GM23338 (cell line): ENCODE results near the gene PNPLA7. TPM values are rescaled to one million over a fixed set of nuclear protein-coding genes. Genes with fewer than 3 reads are reported as not detected.

Experiments used
- ATAC-seq: fragments of 200-7000 bp; cut with Tn5 transposase; 3 replicates; pipeline ENCODE4 v1.9.1; 2020
- DNase-seq: peaks from one replicate; pipeline ENCODE4 v3.0.0-alpha.2; 2015; ENCODE audit warnings: low spot score
- H2AFZ ChIP-seq: fragments of 200-600 bp; sonication (generic); 2 replicates; pipeline ENCODE4 v1.8.0; 2016; ENCODE audit warnings: antibody characterized with exemption, mild to moderate bottlenecking, moderate library complexity
- H3F3A ChIP-seq: fragments of 200-600 bp; sonication (generic); replicated peaks from 2 replicates; pipeline ENCODE4 v1.8.0; 2017; ENCODE audit warnings: antibody characterized with exemption, mixed run types, low read depth
- H3K27ac ChIP-seq: fragments of 200-600 bp; sonication (generic); 2 replicates; pipeline ENCODE4 v1.6.1; 2016; ENCODE audit warnings: low read depth
- H3K27me3 ChIP-seq: fragments of 200-600 bp; sonication (generic); 2 replicates; pipeline ENCODE4 v1.8.0; 2016; ENCODE audit warnings: mild to moderate bottlenecking, mixed run types, moderate library complexity; ENCODE audit not compliant: insufficient read depth
- H3K36me3 ChIP-seq: fragments of 200-600 bp; sonication (generic); 2 replicates; pipeline ENCODE4 v1.8.0; 2016; ENCODE audit warnings: mild to moderate bottlenecking; ENCODE audit not compliant: insufficient read depth
- H3K4me1 ChIP-seq: fragments of 200-600 bp; sonication (generic); 2 replicates; pipeline ENCODE4 v1.8.0; 2016; ENCODE audit warnings: mild to moderate bottlenecking, moderate library complexity; ENCODE audit not compliant: insufficient read depth
- H3K4me2 ChIP-seq: fragments of 200-600 bp; sonication (generic); 2 replicates; pipeline ENCODE4 v1.7.1; 2017; ENCODE audit warnings: mixed run types
- H3K4me3 ChIP-seq: fragments of 200-600 bp; sonication (generic); 2 replicates; pipeline ENCODE4 v1.6.1; 2016; ENCODE audit warnings: mixed run types
- H3K79me2 ChIP-seq: fragments of 200-600 bp; sonication (generic); replicated peaks from 2 replicates; pipeline ENCODE4 v1.8.0; 2017; ENCODE audit warnings: mild to moderate bottlenecking; ENCODE audit not compliant: insufficient read depth
- H3K9me2 ChIP-seq: fragments of 200-600 bp; sonication (generic); 2 replicates; pipeline ENCODE4 v1.8.0; 2017; ENCODE audit not compliant: insufficient read depth
- H4K20me1 ChIP-seq: fragments of 200-600 bp; sonication (generic); replicated peaks from 2 replicates; pipeline ENCODE4 v1.8.0; 2017; ENCODE audit warnings: mild to moderate bottlenecking; ENCODE audit not compliant: insufficient read depth
- H3K27ac Mint-ChIP-seq: 2 replicates; pipeline ENCODE4 v1.8.0; 2020; ENCODE audit warnings: inconsistent platforms, mild to moderate bottlenecking, moderate library complexity, mixed read lengths
- H3K27me3 Mint-ChIP-seq: 3 replicates; pipeline ENCODE4 v1.8.0; 2022; ENCODE audit warnings: low read depth, mild to moderate bottlenecking, moderate library complexity, mixed read lengths, inconsistent platforms; ENCODE audit not compliant: insufficient read depth, poor library complexity
- H3K36me3 Mint-ChIP-seq: 3 replicates; pipeline ENCODE4 v1.8.0; 2021; ENCODE audit warnings: low read depth, mild to moderate bottlenecking, inconsistent platforms, moderate library complexity, mixed read lengths
- H3K4me1 Mint-ChIP-seq: 3 replicates; pipeline ENCODE4 v1.8.0; 2020; ENCODE audit warnings: mild to moderate bottlenecking, inconsistent platforms, mixed read lengths
- H3K4me3 Mint-ChIP-seq: 3 replicates; pipeline ENCODE4 v1.8.0; 2021; ENCODE audit warnings: moderate library complexity, mild to moderate bottlenecking, inconsistent platforms, mixed read lengths
- H3K9me3 Mint-ChIP-seq: 3 replicates; pipeline ENCODE4 v1.8.0; 2020; ENCODE audit warnings: moderate library complexity, mild to moderate bottlenecking, inconsistent platforms, mixed read lengths
- CREB1 ChIP-seq: fragments of 250-450 bp; sonication (Bioruptor Pico); IDR thresholded peaks from 2 replicates; pipeline ENCODE4 v1.5.0; 2020; ENCODE audit warnings: low read depth, mild to moderate bottlenecking, moderate library complexity
- ETS1 ChIP-seq: IDR thresholded peaks from 2 replicates; pipeline ENCODE4 v1.6.1; 2016; ENCODE audit warnings: antibody characterized with exemption
- EZH2 ChIP-seq: fragments of 200-600 bp; sonication (generic); IDR thresholded peaks from one replicate; pipeline ENCODE4 v1.8.0; 2017; ENCODE audit warnings: antibody characterized with exemption, mild to moderate bottlenecking, low read depth; ENCODE audit not compliant: unreplicated experiment
- JUNB ChIP-seq: IDR thresholded peaks from one replicate; pipeline ENCODE4 v1.6.1; 2016; ENCODE audit warnings: antibody characterized with exemption; ENCODE audit not compliant: unreplicated experiment
- NANOG ChIP-seq: IDR thresholded peaks from 2 replicates; pipeline ENCODE4 v1.6.1; 2016; ENCODE audit warnings: antibody characterized with exemption, borderline replicate concordance
- POLR2AphosphoS5 ChIP-seq: IDR thresholded peaks from 2 replicates; pipeline ENCODE4 v1.6.1; 2016; ENCODE audit warnings: antibody characterized with exemption, low read depth
- REST ChIP-seq: IDR thresholded peaks from one replicate; pipeline ENCODE4 v1.6.1; 2018; ENCODE audit warnings: antibody characterized with exemption; ENCODE audit not compliant: unreplicated experiment
- STAT1 ChIP-seq: IDR thresholded peaks from one replicate; pipeline ENCODE4 v1.6.1; 2016; ENCODE audit warnings: antibody characterized with exemption; ENCODE audit not compliant: unreplicated experiment
- ZNF331 ChIP-seq: fragments of 250-450 bp; sonication (Bioruptor Pico); IDR thresholded peaks from 2 replicates; pipeline ENCODE4 v1.5.0; 2020; ENCODE audit warnings: low read depth, mild to moderate bottlenecking, moderate library complexity
- ZNF462 ChIP-seq: fragments of 250-450 bp; sonication (Bioruptor Pico); IDR thresholded peaks from 2 replicates; pipeline ENCODE4 v1.5.0; 2020; ENCODE audit warnings: mild to moderate bottlenecking, moderate library complexity
- polyA plus RNA-seq: library from polyadenylated mRNA; unstranded; fragments of >200 nt; fragmentation: Nextera tagmentation; extraction: Ambion mirVana; gene quantifications from 2 replicates; pipeline ENCODE4 v1.2.1, GENCODE V29; 2016
- total RNA-seq: library from RNA; depleted of rRNA; stranded (reverse); fragments of >200 nt; shearing (Covaris generic); gene quantifications from 2 replicates; pipeline ENCODE4 v1.2.3, GENCODE V29; 2014

The PNPLA7 gene
- total and polyA plus RNA-seq, 2 experiments from 2014 or later: 0.45 to 0.80 TPM

GRCh38 chr9:137583347-137583746 lies 33.1 kb upstream of the PNPLA7 start:
- no peak for TF ChIP-seq STAT1
- no peak for TF ChIP-seq POLR2AphosphoS5
- TF ChIP-seq ETS1: no peak
- TF ChIP-seq CREB1 (CRISPR knock-in tag): no peak
- TF ChIP-seq ZNF462 (CRISPR knock-in tag): no peak
- TF ChIP-seq NANOG: no peak
- no peak for TF ChIP-seq EZH2
- TF ChIP-seq REST: no peak
- TF ChIP-seq ZNF331 (CRISPR knock-in tag): no peak
- no peak for TF ChIP-seq JUNB
- H3K36me3 ChIP-seq: peaks cover 19% of the 10 kb centered on the region
- H3K79me2 ChIP-seq: peaks cover 15% of the 10 kb centered on the region
- peaks cover 11% of the 10 kb centered on the region for H3K4me1 ChIP-seq
- H3K9me2 ChIP-seq: no peaks in the 10 kb centered on the region
- H4K20me1 ChIP-seq: peaks cover 14% of the 10 kb centered on the region
- H3K27ac ChIP-seq: no peak overlapping the region
- no peak overlapping the region for H3K4me3 ChIP-seq
- Mint-ChIP-seq H3K4me1 (peaks cover 30% of the 10 kb centered on the region), H3K36me3 (peaks cover 70% of the 10 kb centered on the region), H3K27me3 (peaks cover 34% of the 10 kb centered on the region), H3K9me3 (no peaks in the 10 kb centered on the region; the same call in 2 of the 3 replicates), H3K27ac (no peak overlapping the region), H3K4me3 (no peak overlapping the region)
- H3K4me2 ChIP-seq: no peak overlapping the region
- H3K27me3 ChIP-seq: no peaks in the 10 kb centered on the region
- H2AFZ ChIP-seq: no peak overlapping the region
- ATAC-seq: no peak
- no peak for DNase-seq
- peaks cover 19% of the 10 kb centered on the region; the same call in 1 of the 2 replicates for H3F3A ChIP-seq
